SK-N-SH treated with all-trans-retinoic acid at 6 μM for 48 hours (cell line): ENCODE measurements around the gene GALM.

ENCODE experiments used
- ATAC-seq: fragments of 200-7000 bp; cut with Tn5 transposase; 3 replicates; pipeline ENCODE4 v1.9.1; 2020; ENCODE audit warnings: mild to moderate bottlenecking, moderate library complexity
- ARNTL ChIP-seq: fragments of 450-650 bp; formaldehyde crosslinking; IDR thresholded peaks from 2 replicates; pipeline ENCODE4 v1.5.0; 2020; ENCODE audit warnings: low read depth, mild to moderate bottlenecking, moderate library complexity, borderline replicate concordance
- BACH2 ChIP-seq: fragments of 250-450 bp; sonication (Bioruptor Pico); IDR thresholded peaks from 2 replicates; pipeline ENCODE4 v1.9.0; 2021; ENCODE audit warnings: mild to moderate bottlenecking, borderline replicate concordance
- CSDC2 ChIP-seq: fragments of 250-450 bp; sonication (Bioruptor Pico); IDR thresholded peaks from 2 replicates; pipeline ENCODE4 v1.5.0; 2020; ENCODE audit warnings: mild to moderate bottlenecking, moderate library complexity
- ESRRG ChIP-seq: fragments of 250-450 bp; sonication (Bioruptor Pico); IDR thresholded peaks from 2 replicates; pipeline ENCODE4 v1.6.1; 2021; ENCODE audit warnings: mild to moderate bottlenecking
- GLIS3 ChIP-seq: fragments of 250-450 bp; sonication (Bioruptor Pico); IDR thresholded peaks from 2 replicates; pipeline ENCODE4 v1.5.0; 2020; ENCODE audit warnings: mild to moderate bottlenecking, moderate library complexity
- ISL1 ChIP-seq: fragments of 250-450 bp; sonication (Bioruptor Pico); IDR thresholded peaks from 2 replicates; pipeline ENCODE4 v2.1.2; 2022; ENCODE audit warnings: mild to moderate bottlenecking, moderate library complexity
- OSR1 ChIP-seq: fragments of 250-450 bp; sonication (Bioruptor Pico); IDR thresholded peaks from 2 replicates; pipeline ENCODE4 v1.8.0; 2022; ENCODE audit warnings: moderate library complexity, mild to moderate bottlenecking, inconsistent platforms
- PPARA ChIP-seq: fragments of 250-450 bp; sonication (Bioruptor Pico); IDR thresholded peaks from 2 replicates; pipeline ENCODE4 v1.5.0; 2020; ENCODE audit warnings: mild to moderate bottlenecking, borderline replicate concordance
- RARB ChIP-seq: fragments of 250-450 bp; sonication (Bioruptor Pico); IDR thresholded peaks from 2 replicates; pipeline ENCODE4 v1.8.0; 2021; ENCODE audit warnings: mild to moderate bottlenecking, moderate library complexity
- SNAI2 ChIP-seq: fragments of 250-450 bp; sonication (Bioruptor Pico); IDR thresholded peaks from 2 replicates; pipeline ENCODE4 v1.5.0; 2020; ENCODE audit warnings: mild to moderate bottlenecking, moderate library complexity
- TCF4 ChIP-seq: fragments of 250-450 bp; sonication (Bioruptor Pico); IDR thresholded peaks from 2 replicates; pipeline ENCODE4 v1.8.0; 2021; ENCODE audit warnings: mild to moderate bottlenecking, moderate library complexity, borderline replicate concordance
- TOX ChIP-seq: fragments of 250-450 bp; sonication (Bioruptor Pico); IDR thresholded peaks from 2 replicates; pipeline ENCODE4 v1.8.0; 2021; ENCODE audit warnings: mild to moderate bottlenecking, moderate library complexity, borderline replicate concordance
- ZC3H10 ChIP-seq: fragments of 250-450 bp; sonication (Bioruptor Pico); IDR thresholded peaks from 2 replicates; pipeline ENCODE4 v1.5.1; 2021; ENCODE audit warnings: mild to moderate bottlenecking, moderate library complexity
- ZFP3 ChIP-seq: fragments of 250-450 bp; sonication (Bioruptor Pico); IDR thresholded peaks from 2 replicates; pipeline ENCODE4 v1.5.0; 2020; ENCODE audit warnings: mild to moderate bottlenecking, moderate library complexity
- ZFP30 ChIP-seq: fragments of 450-650 bp; formaldehyde crosslinking; IDR thresholded peaks from 2 replicates; pipeline ENCODE4 v1.5.0; 2022; ENCODE audit warnings: mild to moderate bottlenecking, moderate library complexity
- ZNF565 ChIP-seq: fragments of 450-650 bp; formaldehyde crosslinking; conservative IDR thresholded peaks from 2 replicates; pipeline ENCODE4 v1.5.0; 2020; ENCODE audit warnings: low read depth, mild to moderate bottlenecking, moderate library complexity
- ZNF70 ChIP-seq: fragments of 450-650 bp; formaldehyde crosslinking; IDR thresholded peaks from 2 replicates; pipeline ENCODE4 v1.5.0; 2020; ENCODE audit warnings: mild to moderate bottlenecking, moderate library complexity
- ZNF8 ChIP-seq: fragments of 450-650 bp; formaldehyde crosslinking; IDR thresholded peaks from 2 replicates; pipeline ENCODE4 v1.5.0; 2020; ENCODE audit warnings: mild to moderate bottlenecking, moderate library complexity
- TF ChIP-seq, protein P1 (sequence below): fragments of 250-450 bp; sonication (Bioruptor Pico); IDR thresholded peaks from 2 replicates; pipeline ENCODE4 v1.8.0; 2020; ENCODE audit warnings: mild to moderate bottlenecking, moderate library complexity, borderline replicate concordance
- TF ChIP-seq, protein P2 (sequence below): fragments of 250-450 bp; sonication (Bioruptor Pico); IDR thresholded peaks from 2 replicates; pipeline ENCODE4 v1.8.0; 2021; ENCODE audit warnings: low read depth, mild to moderate bottlenecking, moderate library complexity, borderline replicate concordance
- TF ChIP-seq, protein P3 (sequence below): fragments of 250-450 bp; sonication (Bioruptor Pico); IDR thresholded peaks from 2 replicates; pipeline ENCODE4 v1.5.1; 2021; ENCODE audit warnings: mild to moderate bottlenecking, moderate library complexity
- TF ChIP-seq, protein P4 (sequence below): fragments of 250-450 bp; sonication (Bioruptor Pico); IDR thresholded peaks from 2 replicates; pipeline ENCODE4 v1.5.0; 2020; ENCODE audit warnings: mild to moderate bottlenecking, moderate library complexity
- TF ChIP-seq, protein P5 (sequence below): fragments of 250-450 bp; sonication (Bioruptor Pico); IDR thresholded peaks from 2 replicates; pipeline ENCODE4 v1.5.1; 2020; ENCODE audit warnings: low read depth, mild to moderate bottlenecking, moderate library complexity

Gene GALM

DNA sequence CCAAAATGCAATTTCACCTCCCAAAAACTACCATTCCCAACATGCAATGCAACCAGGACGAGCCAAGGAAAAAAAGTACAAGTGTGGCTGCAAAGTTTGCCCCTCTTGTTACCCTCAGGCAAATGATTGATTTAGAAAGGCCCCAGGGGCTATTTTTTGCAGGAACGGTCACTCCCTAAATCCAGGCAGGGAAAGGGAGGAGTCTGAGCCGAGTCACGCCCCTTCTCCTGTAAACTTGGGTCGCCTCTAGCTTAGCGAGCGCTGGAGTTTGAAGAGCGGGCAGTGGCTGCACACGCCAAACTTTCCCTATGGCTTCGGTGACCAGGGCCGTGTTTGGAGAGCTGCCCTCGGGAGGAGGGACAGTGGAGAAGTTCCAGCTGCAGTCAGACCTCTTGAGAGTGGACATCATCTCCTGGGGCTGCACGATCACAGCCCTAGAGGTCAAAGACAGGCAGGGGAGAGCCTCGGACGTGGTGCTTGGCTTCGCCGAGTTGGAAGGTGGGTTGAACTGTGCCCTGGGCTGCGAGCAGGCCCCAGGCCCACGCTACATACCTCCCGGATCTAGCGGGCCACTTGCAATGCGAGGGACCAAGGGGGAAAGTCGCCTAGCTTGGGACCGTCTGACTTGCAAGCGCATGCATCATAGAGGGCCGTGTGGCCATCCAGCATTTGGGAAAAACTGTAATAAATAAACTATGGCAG is at the start of gene GALM:
Gene GALM (plus strand): TSS at position 261 of the 702 bp plus-strand sequence. CDS start 48 bp downstream, at position 309.
- ATAC-seq = peak; percentile 97
- TF ChIP-seq ZNF8 (peak; percentile 66; the same call in 1 of the 2 replicates), CSDC2 (peak; percentile 98), GLIS3 (CRISPR knock-in tag) (no peak), SNAI2 (CRISPR knock-in tag) (peak; percentile 99), OSR1 (CRISPR knock-in tag) (no peak; the same call in 1 of the 2 replicates), ESRRG (CRISPR knock-in tag) (no peak), ZNF70 (CRISPR knock-in tag) (no peak), TOX (CRISPR knock-in tag) (no peak; the same call in 1 of the 2 replicates), ZNF565 (peak; percentile 88), BACH2 (CRISPR knock-in tag) (no peak), RARB (CRISPR knock-in tag) (no peak), ZFP30 (CRISPR knock-in tag) (no peak; the same call in 1 of the 2 replicates), TCF4 (no peak), ZFP3 (CRISPR knock-in tag) (peak; percentile 89), ARNTL (CRISPR knock-in tag) (no peak), ISL1 (CRISPR knock-in tag) (peak; percentile 86), ZC3H10 (CRISPR knock-in tag) (no peak), PPARA (CRISPR knock-in tag) (peak; percentile 92)
- TF ChIP-seq, protein P1, sequence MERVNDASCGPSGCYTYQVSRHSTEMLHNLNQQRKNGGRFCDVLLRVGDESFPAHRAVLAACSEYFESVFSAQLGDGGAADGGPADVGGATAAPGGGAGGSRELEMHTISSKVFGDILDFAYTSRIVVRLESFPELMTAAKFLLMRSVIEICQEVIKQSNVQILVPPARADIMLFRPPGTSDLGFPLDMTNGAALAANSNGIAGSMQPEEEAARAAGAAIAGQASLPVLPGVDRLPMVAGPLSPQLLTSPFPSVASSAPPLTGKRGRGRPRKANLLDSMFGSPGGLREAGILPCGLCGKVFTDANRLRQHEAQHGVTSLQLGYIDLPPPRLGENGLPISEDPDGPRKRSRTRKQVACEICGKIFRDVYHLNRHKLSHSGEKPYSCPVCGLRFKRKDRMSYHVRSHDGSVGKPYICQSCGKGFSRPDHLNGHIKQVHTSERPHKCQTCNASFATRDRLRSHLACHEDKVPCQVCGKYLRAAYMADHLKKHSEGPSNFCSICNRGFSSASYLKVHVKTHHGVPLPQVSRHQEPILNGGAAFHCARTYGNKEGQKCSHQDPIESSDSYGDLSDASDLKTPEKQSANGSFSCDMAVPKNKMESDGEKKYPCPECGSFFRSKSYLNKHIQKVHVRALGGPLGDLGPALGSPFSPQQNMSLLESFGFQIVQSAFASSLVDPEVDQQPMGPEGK (CRISPR knock-in tag) = no peak
- TF ChIP-seq, protein P2, sequence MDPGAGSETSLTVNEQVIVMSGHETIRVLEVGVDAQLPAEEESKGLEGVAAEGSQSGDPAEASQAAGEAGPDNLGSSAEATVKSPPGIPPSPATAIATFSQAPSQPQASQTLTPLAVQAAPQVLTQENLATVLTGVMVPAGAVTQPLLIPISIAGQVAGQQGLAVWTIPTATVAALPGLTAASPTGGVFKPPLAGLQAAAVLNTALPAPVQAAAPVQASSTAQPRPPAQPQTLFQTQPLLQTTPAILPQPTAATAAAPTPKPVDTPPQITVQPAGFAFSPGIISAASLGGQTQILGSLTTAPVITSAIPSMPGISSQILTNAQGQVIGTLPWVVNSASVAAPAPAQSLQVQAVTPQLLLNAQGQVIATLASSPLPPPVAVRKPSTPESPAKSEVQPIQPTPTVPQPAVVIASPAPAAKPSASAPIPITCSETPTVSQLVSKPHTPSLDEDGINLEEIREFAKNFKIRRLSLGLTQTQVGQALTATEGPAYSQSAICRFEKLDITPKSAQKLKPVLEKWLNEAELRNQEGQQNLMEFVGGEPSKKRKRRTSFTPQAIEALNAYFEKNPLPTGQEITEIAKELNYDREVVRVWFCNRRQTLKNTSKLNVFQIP = peak; percentile 90; the same call in 1 of the 2 replicates
- TF ChIP-seq, protein P3, sequence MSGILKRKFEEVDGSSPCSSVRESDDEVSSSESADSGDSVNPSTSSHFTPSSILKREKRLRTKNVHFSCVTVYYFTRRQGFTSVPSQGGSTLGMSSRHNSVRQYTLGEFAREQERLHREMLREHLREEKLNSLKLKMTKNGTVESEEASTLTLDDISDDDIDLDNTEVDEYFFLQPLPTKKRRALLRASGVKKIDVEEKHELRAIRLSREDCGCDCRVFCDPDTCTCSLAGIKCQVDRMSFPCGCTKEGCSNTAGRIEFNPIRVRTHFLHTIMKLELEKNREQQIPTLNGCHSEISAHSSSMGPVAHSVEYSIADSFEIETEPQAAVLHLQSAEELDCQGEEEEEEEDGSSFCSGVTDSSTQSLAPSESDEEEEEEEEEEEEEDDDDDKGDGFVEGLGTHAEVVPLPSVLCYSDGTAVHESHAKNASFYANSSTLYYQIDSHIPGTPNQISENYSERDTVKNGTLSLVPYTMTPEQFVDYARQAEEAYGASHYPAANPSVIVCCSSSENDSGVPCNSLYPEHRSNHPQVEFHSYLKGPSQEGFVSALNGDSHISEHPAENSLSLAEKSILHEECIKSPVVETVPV (CRISPR knock-in tag) = no peak
- TF ChIP-seq, protein P4, sequence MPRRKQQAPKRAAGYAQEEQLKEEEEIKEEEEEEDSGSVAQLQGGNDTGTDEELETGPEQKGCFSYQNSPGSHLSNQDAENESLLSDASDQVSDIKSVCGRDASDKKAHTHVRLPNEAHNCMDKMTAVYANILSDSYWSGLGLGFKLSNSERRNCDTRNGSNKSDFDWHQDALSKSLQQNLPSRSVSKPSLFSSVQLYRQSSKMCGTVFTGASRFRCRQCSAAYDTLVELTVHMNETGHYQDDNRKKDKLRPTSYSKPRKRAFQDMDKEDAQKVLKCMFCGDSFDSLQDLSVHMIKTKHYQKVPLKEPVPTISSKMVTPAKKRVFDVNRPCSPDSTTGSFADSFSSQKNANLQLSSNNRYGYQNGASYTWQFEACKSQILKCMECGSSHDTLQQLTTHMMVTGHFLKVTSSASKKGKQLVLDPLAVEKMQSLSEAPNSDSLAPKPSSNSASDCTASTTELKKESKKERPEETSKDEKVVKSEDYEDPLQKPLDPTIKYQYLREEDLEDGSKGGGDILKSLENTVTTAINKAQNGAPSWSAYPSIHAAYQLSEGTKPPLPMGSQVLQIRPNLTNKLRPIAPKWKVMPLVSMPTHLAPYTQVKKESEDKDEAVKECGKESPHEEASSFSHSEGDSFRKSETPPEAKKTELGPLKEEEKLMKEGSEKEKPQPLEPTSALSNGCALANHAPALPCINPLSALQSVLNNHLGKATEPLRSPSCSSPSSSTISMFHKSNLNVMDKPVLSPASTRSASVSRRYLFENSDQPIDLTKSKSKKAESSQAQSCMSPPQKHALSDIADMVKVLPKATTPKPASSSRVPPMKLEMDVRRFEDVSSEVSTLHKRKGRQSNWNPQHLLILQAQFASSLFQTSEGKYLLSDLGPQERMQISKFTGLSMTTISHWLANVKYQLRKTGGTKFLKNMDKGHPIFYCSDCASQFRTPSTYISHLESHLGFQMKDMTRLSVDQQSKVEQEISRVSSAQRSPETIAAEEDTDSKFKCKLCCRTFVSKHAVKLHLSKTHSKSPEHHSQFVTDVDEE (CRISPR knock-in tag) = peak; percentile 98
- TF ChIP-seq, protein P5, sequence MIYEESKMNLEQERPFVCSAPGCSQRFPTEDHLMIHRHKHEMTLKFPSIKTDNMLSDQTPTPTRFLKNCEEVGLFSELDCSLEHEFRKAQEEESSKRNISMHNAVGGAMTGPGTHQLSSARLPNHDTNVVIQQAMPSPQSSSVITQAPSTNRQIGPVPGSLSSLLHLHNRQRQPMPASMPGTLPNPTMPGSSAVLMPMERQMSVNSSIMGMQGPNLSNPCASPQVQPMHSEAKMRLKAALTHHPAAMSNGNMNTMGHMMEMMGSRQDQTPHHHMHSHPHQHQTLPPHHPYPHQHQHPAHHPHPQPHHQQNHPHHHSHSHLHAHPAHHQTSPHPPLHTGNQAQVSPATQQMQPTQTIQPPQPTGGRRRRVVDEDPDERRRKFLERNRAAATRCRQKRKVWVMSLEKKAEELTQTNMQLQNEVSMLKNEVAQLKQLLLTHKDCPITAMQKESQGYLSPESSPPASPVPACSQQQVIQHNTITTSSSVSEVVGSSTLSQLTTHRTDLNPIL (CRISPR knock-in tag) = no peak

DNA sequence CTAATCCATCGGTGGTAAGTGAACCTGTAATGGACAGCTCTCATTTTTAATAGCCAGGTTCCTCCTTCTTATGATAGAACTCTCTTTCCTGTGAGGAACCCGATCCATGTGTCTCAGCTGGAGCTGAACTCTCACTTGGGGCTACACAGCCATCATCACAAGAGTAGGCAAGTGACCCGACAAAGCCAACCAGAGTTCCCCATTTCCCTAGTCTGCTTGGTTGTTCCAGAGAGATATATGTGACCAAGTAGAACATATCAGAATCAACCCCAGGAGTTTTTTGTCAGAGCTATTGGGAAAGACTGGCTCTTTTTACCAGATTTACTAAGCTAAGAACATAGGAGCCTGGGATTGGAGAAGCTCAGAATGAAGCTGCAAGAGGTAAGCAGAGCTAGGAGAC is 48.6 kb upstream of the GALM start:
- ATAC-seq = no peak

More for the DNA sequence above, 48.6 kb upstream of the GALM start:
- no peak for TF ChIP-seq ESRRG (CRISPR knock-in tag)
- TF ChIP-seq RARB (CRISPR knock-in tag) = no peak
- no peak for TF ChIP-seq BACH2 (CRISPR knock-in tag)
- TF ChIP-seq TCF4 = no peak
- TF ChIP-seq ZNF565 = no peak
- TF ChIP-seq ZNF70 (CRISPR knock-in tag) = no peak
- no peak for TF ChIP-seq ARNTL (CRISPR knock-in tag)
- no peak for TF ChIP-seq ZFP3 (CRISPR knock-in tag)
- TF ChIP-seq ISL1 (CRISPR knock-in tag) = no peak
- no peak for TF ChIP-seq PPARA (CRISPR knock-in tag)
- TF ChIP-seq, protein P4 (CRISPR knock-in tag) = no peak
- no peak for TF ChIP-seq SNAI2 (CRISPR knock-in tag)
